HepG2 (cell line): Measurements from ENCODE around the gene ADH4. TPM values are rescaled to one million over a fixed set of nuclear protein-coding genes. Genes with fewer than 3 reads are reported as not detected.
A peak's percentile ranks its signal among the peaks of the same experiment; 100 is the strongest.

ENCODE experiments used
- AFF4 ChIP-seq: sonication (generic); formaldehyde crosslinking; IDR thresholded peaks from 2 replicates; pipeline ENCODE4 v1.4.0; 2020; ENCODE audit warnings: missing genetic modification reagents
- AGO2 ChIP-seq: fragments of 200-400 bp; formaldehyde crosslinking; optimal IDR thresholded peaks from 2 replicates; pipeline ENCODE3; 2017; ENCODE audit warnings: mild to moderate bottlenecking, low read depth, low read length, moderate library complexity
- BRF2 ChIP-seq: sonication (generic); formaldehyde crosslinking; IDR thresholded peaks from 2 replicates; pipeline ENCODE4 v1.8.1; 2022; ENCODE audit warnings: mild to moderate bottlenecking, missing genetic modification reagents
- KLF16 ChIP-seq, 2 experiments: sonication (generic) in 1 of 2; formaldehyde crosslinking in 1 of 2; IDR thresholded peaks; 2 replicates each; pipeline versions ENCODE4 v1.6.1 to v1.8.0; 2016 to 2023; ENCODE audit warnings: missing genetic modification reagents in 2 of 2, missing compliant biosample characterization in 1 of 2
- KLF9 ChIP-seq: IDR thresholded peaks from 2 replicates; pipeline ENCODE4 v1.6.1; 2016; ENCODE audit warnings: low read depth
- MTA3 ChIP-seq: sonication (generic); formaldehyde crosslinking; IDR thresholded peaks from 2 replicates; pipeline ENCODE4 v1.4.0; 2020; ENCODE audit warnings: missing genetic modification reagents
- NFATC3 ChIP-seq: sonication (generic); formaldehyde crosslinking; IDR thresholded peaks from 2 replicates; pipeline ENCODE4 v1.5.1; 2020; ENCODE audit warnings: mild to moderate bottlenecking, missing genetic modification reagents
- NR3C1 ChIP-seq: sonication (generic); formaldehyde crosslinking; IDR thresholded peaks from 2 replicates; pipeline ENCODE4 v1.4.0; 2020; ENCODE audit warnings: missing genetic modification reagents
- REXO4 ChIP-seq: sonication (generic); formaldehyde crosslinking; IDR thresholded peaks from 2 replicates; pipeline ENCODE4 v1.8.0; 2022; ENCODE audit warnings: missing genetic modification reagents, mild to moderate bottlenecking, borderline replicate concordance
- RNF219 ChIP-seq: sonication (generic); formaldehyde crosslinking; IDR thresholded peaks from 2 replicates; pipeline ENCODE4 v1.5.0; 2020; ENCODE audit warnings: mild to moderate bottlenecking, missing genetic modification reagents
- TAF15 ChIP-seq: fragments of 200-400 bp; formaldehyde crosslinking; IDR thresholded peaks from one replicate; pipeline ENCODE4 v1.6.1; 2018; ENCODE audit warnings: mild to moderate bottlenecking, low read depth, low read length; ENCODE audit not compliant: poor library complexity, severe bottlenecking
- TCF7 ChIP-seq: sonication (generic); IDR thresholded peaks from 2 replicates; pipeline ENCODE4 v1.6.1; 2016; ENCODE audit warnings: antibody characterized with exemption, low read depth
- ZC3H4 ChIP-seq: sonication (generic); formaldehyde crosslinking; IDR thresholded peaks from 2 replicates; pipeline ENCODE4 v1.4.0; 2020; ENCODE audit warnings: missing genetic modification reagents, borderline replicate concordance
- ZNF383 ChIP-seq: sonication (generic); formaldehyde crosslinking; IDR thresholded peaks from 2 replicates; pipeline ENCODE4 v1.4.0; 2020; ENCODE audit warnings: missing genetic modification reagents, mild to moderate bottlenecking, borderline replicate concordance
- ZNF484 ChIP-seq: sonication (generic); formaldehyde crosslinking; IDR thresholded peaks from 2 replicates; pipeline ENCODE4 v1.5.1; 2020; ENCODE audit warnings: mild to moderate bottlenecking, low read depth, missing genetic modification reagents, borderline replicate concordance
- ZNF616 ChIP-seq: sonication (generic); formaldehyde crosslinking; IDR thresholded peaks from 2 replicates; pipeline ENCODE4 v1.5.0; 2020; ENCODE audit warnings: low read depth, mild to moderate bottlenecking, missing genetic modification reagents
- polyA plus RNA-seq, 8 experiments: library from polyadenylated mRNA; depleted of rRNA in 3 of 8; stranded (reverse) in 7 of 8; unstranded in 1 of 8; fragments of >200 nt; fragmentation: Illumina TruSeq in 4 of 8; extraction: Trizol in 4 of 8; gene quantifications; 2 replicates each; pipeline versions ENCODE4 v1.2.1 to v1.2.3, GENCODE V29; 2011 to 2016; ENCODE audit warnings: low read depth in 4 of 8, missing spikeins in 1 of 8, mixed read lengths in 1 of 8; ENCODE audit not compliant: insufficient read depth in 1 of 8
- total RNA-seq, 5 experiments: library from RNA; depleted of rRNA; stranded (reverse); fragments of >200 nt; fragmentation: Illumina TruSeq; extraction: Trizol; gene quantifications; 2 replicates each; pipeline ENCODE4 v1.2.3, GENCODE V29; 2016; ENCODE audit warnings: low read depth in 1 of 5
- TF ChIP-seq, protein P1 (sequence below): sonication (generic); formaldehyde crosslinking; IDR thresholded peaks from 2 replicates; pipeline ENCODE4 v1.4.0; 2020; ENCODE audit warnings: missing genetic modification reagents, borderline replicate concordance
- TF ChIP-seq, protein P2 (sequence below), 2 experiments: fragments of 450-650 bp in 1 of 2; sonication (generic) in 1 of 2; formaldehyde crosslinking; IDR thresholded peaks; 2 replicates each; pipeline versions ENCODE4 v1.5.0 to v1.8.0; 2020 to 2022; ENCODE audit warnings: mild to moderate bottlenecking in 1 of 2, missing genetic modification reagents in 1 of 2

ADH4 gene
- total and polyA plus RNA-seq, 2 of the 13 experiments (the other 11 are each of a cell fraction or from before 2014, with no cell fraction given), result 24.3 to 31.1 TPM

- peak; percentile 50; the same call in 1 of the 2 replicates for TF ChIP-seq AFF4
- TF ChIP-seq, protein P1, sequence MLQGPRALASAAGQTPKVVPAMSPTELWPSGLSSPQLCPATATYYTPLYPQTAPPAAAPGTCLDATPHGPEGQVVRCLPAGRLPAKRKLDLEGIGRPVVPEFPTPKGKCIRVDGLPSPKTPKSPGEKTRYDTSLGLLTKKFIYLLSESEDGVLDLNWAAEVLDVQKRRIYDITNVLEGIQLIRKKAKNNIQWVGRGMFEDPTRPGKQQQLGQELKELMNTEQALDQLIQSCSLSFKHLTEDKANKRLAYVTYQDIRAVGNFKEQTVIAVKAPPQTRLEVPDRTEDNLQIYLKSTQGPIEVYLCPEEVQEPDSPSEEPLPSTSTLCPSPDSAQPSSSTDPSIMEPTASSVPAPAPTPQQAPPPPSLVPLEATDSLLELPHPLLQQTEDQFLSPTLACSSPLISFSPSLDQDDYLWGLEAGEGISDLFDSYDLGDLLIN (CRISPR knock-in tag), result 0 out of 2 replicates have a peak, but pooled peaks have one; percentile 82
- no peak; the same call in 1 of the 2 replicates for TF ChIP-seq KLF9 (CRISPR knock-in tag)
- TF ChIP-seq ZNF484 (CRISPR knock-in tag), result no peak
- TF ChIP-seq ZC3H4 (CRISPR knock-in tag), result no peak
- TF ChIP-seq, protein P2, sequence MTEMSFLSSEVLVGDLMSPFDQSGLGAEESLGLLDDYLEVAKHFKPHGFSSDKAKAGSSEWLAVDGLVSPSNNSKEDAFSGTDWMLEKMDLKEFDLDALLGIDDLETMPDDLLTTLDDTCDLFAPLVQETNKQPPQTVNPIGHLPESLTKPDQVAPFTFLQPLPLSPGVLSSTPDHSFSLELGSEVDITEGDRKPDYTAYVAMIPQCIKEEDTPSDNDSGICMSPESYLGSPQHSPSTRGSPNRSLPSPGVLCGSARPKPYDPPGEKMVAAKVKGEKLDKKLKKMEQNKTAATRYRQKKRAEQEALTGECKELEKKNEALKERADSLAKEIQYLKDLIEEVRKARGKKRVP (CRISPR knock-in tag; IDR thresholded peaks at IDR 0.05), result no peak
- TF ChIP-seq ZNF616 (CRISPR knock-in tag), result no peak
- TF ChIP-seq ZNF383 (CRISPR knock-in tag), result no peak
- TF ChIP-seq TAF15, result no peak
- TF ChIP-seq AGO2, result peak; percentile 77
- no peak for TF ChIP-seq NR3C1 (CRISPR knock-in tag)
- peak; percentile 86; the same call in 1 of the 2 replicates for TF ChIP-seq BRF2 (CRISPR knock-in tag)
- TF ChIP-seq NFATC3 (CRISPR knock-in tag), result no peak
- TF ChIP-seq TCF7, result no peak
- TF ChIP-seq REXO4 (CRISPR knock-in tag), result peak; percentile 65; the same call in 1 of the 2 replicates
- TF ChIP-seq MTA3 (CRISPR knock-in tag), result no peak
- no peak; a peak in 1 of 4 replicates for TF ChIP-seq KLF16 (CRISPR knock-in tag; IDR thresholded peaks at IDR 0.05)
- 0 out of 2 replicates have a peak, but pooled peaks have one; percentile 51 for TF ChIP-seq RNF219 (CRISPR knock-in tag)
These were observed 55.4 kb downstream of the ADH4 start, which contains the start of gene ADH5 (continued) for GRCh38 chr4:99088481-99089365.
